ENCODE measurements around the gene NLGN2. TPM values are rescaled to one million over a fixed set of nuclear protein-coding genes. Genes with fewer than 3 reads are reported as not detected.

Gene NLGN2
- total RNA-seq, 1 donor from 2014 or later: 2.1 TPM

- intact Hi-C loops (cut with micrococcal nuclease): no loop called here
Measured at GRCh38 chr17:7391307-7391706, 16.3 kb upstream of the NLGN2 start.

- intact Hi-C loops (cut with micrococcal nuclease): no loop called here
Measured at GRCh38 chr17:7392696-7393612, 14.7 kb upstream of the NLGN2 start.

- intact Hi-C loops (cut with micrococcal nuclease): loop anchor here (1.0 to 2.0 kb wide), 9 partner anchors 10 to 189 kb away; partner anchors contain the start of genes NEURL4, POLR2A, TMEM102 and TMEM256
Measured at GRCh38 chr17:7393613-7394451, 13.8 kb upstream of the NLGN2 start.

- intact Hi-C loops (cut with micrococcal nuclease): loop anchor here (1.0 to 2.0 kb wide), 9 partner anchors 10 to 189 kb away; partner anchors contain the start of genes NEURL4, POLR2A, TMEM102 and TMEM256
Measured at GRCh38 chr17:7394452-7395191, 13.0 kb upstream of the NLGN2 start, which contains the start of gene PLSCR3. Gene PLSCR3, minus strand, starts transcription at chr17:7394525. Its CDS starts 415 bp downstream, at chr17:7394110.

GRCh38 chr17:7396147-7396546 lies 11.5 kb upstream of the NLGN2 start:
- intact Hi-C loops (cut with micrococcal nuclease): no loop called here

GRCh38 chr17:7398612-7399011 lies 9.0 kb upstream of the NLGN2 start:
- intact Hi-C loops (cut with micrococcal nuclease): no loop called here

GRCh38 chr17:7403043-7403726 lies 4.5 kb upstream of the NLGN2 start:
- intact Hi-C loops (cut with micrococcal nuclease): loop anchor here (5.0 kb wide), 1 partner anchor 439 kb away; no protein-coding TSS in a partner anchor

GRCh38 chr17:7403727-7403976 lies 4.0 kb upstream of the NLGN2 start:
- intact Hi-C loops (cut with micrococcal nuclease): loop anchor here (5.0 kb wide), 1 partner anchor 439 kb away; no protein-coding TSS in a partner anchor

GRCh38 chr17:7403977-7404736 lies 3.5 kb upstream of the NLGN2 start, which contains the start of gene TMEM256:
Gene TMEM256, minus strand, starts transcription at chr17:7404097. Its CDS starts 13 bp downstream, at chr17:7404084.
- intact Hi-C loops (cut with micrococcal nuclease): loop anchor here (1.0 to 5.0 kb wide), 13 partner anchors 10 to 438 kb away; partner anchors contain the start of genes ACAP1, FXR2, NEURL4 and PLSCR3

- intact Hi-C loops (cut with micrococcal nuclease): loop anchor here (1.0 to 5.0 kb wide), 13 partner anchors 11 to 437 kb away; partner anchors contain the start of genes ACAP1, FXR2, NEURL4 and PLSCR3
Measured at GRCh38 chr17:7404737-7405349, 2.8 kb upstream of the NLGN2 start.

GRCh38 chr17:7405350-7406234 lies 2.1 kb upstream of the NLGN2 start:
- intact Hi-C loops (cut with micrococcal nuclease): no loop called here

- intact Hi-C loops (cut with micrococcal nuclease): no loop called here
Measured at GRCh38 chr17:7406235-7406825, 1.3 kb upstream of the NLGN2 start.

- intact Hi-C loops (cut with micrococcal nuclease): no loop called here
Measured at GRCh38 chr17:7407082-7407481, 563 bp upstream of the NLGN2 start.

- intact Hi-C loops (cut with micrococcal nuclease): no loop called here
Measured at GRCh38 chr17:7408252-7408727, 645 bp downstream of the NLGN2 start.

GRCh38 chr17:7408863-7409262 lies 1.2 kb downstream of the NLGN2 start:
- intact Hi-C loops (cut with micrococcal nuclease): no loop called here

- intact Hi-C loops (cut with micrococcal nuclease): no loop called here
Measured at GRCh38 chr17:7409716-7410115, 2.1 kb downstream of the NLGN2 start.

- intact Hi-C loops (cut with micrococcal nuclease): no loop called here
Measured at GRCh38 chr17:7410634-7411426, 3.2 kb downstream of the NLGN2 start.
